Measurements from ENCODE around the gene PLCXD1.
A peak's percentile ranks its signal among the peaks of the same experiment; 100 is the strongest.
"Not testable (repeated sequence)": the region's sequence is repeated elsewhere in the genome, so short reads cannot be mapped to it uniquely, and the experiment has no call there.

Gene PLCXD1

DNA sequence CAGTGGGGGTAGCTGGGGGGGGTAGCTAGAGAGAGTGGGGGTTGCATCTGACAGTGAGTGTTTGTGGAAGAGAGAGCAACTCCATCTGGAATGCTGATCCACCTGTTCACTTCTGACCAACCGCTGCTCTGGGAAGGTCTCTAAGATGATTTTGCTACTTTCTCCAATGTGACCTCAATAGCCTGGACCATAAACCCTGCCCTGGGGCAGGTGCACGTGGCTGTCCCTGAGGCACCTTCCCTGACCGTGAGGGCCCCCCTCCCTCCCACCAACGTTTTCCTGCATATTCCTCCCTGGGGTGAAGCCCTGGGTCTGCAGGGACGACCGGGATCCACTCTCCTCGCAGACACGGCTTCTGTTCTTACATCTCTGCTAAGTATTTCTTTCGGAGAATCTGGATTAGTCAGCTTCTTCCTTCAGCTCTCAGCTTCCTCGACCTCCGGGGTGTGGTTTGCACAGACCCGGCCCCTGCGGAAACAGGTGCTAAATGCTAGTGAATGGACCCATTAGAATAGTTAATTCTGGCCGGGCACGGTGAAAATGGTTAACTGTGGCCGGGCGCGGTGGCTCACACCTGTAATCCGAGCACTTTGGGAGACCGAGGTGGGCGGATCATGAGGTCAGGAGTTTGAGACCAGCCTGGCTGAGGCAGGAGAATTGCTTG, 21.4 kb upstream of the PLCXD1 start:
- H3K4me3 ChIP-seq (ENCODE audit: control insufficient read depth, low read depth, low read length) = no peak overlapping the region
- no peak for DNase-seq (ENCODE audit: low read depth)
- no peak for TF ChIP-seq CTCF (conservative IDR thresholded peaks at IDR 0.05; ENCODE audit: control insufficient read depth, insufficient read depth, low read depth, low read length)

DNA sequence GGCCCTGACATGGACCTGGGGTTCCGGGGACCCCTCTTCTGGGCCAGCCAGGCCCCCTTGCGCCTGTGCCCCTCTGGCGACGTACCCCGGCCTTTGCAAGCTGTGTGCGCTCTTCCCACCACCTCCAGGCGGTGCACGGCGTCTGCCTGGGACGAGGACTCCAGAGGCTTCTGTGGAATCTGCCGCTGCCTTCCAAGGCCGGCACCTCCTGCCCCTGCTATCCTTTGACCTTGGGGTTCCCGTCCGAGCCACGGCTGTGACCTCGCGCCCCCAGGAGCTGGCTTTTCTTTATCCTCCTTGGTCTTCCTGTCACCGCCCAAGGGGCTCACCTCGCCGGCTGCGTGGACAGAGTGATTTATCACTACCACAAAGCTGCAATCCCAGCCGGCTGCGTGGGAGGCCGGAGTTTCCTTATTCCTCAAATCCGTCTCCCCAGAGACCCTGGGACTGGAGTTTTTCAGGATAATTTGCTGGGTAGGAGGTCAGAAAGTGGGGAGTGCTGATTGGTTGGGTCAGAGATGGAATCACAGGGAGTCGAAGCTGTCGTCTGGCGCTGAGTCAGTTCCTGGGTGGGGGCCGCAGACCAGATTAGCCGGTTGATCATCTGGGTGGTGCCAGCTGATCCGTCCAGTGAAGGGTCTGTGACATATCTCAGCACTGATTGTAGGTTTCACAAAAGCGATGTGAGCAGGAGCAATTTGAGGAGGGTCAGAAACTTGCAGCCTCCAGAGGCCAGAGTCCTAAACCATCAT, 19.8 kb upstream of the PLCXD1 start:
- no peak for TF ChIP-seq CTCF (conservative IDR thresholded peaks at IDR 0.05; ENCODE audit: control insufficient read depth, insufficient read depth, low read depth, low read length)
- no peak overlapping the region for H3K4me3 ChIP-seq (ENCODE audit: control insufficient read depth, low read depth, low read length)
- peak; percentile 86 for DNase-seq (ENCODE audit: low read depth)

GRCh38 chrX:261919-262352, 19.2 kb upstream of the PLCXD1 start:
- no peak for TF ChIP-seq CTCF (conservative IDR thresholded peaks at IDR 0.05; ENCODE audit: control insufficient read depth, insufficient read depth, low read depth, low read length)
- H3K4me3 ChIP-seq (ENCODE audit: control insufficient read depth, low read depth, low read length) = no peak overlapping the region
- DNase-seq (ENCODE audit: low read depth) = no peak

DNA sequence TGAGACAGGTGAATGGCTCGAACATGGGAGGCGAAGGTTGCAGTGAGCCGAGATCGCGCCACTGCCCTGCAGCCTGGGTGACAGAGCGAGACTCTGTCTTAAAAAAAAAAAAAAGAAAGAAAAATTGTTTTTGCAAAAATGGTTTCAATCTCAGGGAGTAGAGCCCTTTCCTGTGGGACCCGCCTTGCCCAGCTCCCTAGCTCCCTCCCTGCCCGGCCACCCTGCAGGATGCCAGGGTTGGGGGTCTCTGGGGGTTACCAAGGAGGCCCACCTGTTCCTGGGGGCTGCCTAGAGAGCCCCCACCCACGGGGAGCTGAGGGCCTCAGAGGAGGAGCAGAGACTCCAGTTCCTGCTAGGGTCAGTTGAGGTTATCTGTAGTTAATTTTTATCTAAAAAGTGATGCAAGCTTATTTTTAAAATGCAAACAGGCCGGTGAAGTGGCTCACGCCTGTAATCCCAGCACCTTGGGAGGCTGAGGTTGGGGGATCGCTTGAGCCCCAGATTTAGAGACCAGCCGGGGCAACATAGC, 18.7 kb upstream of the PLCXD1 start:
- no peak for TF ChIP-seq CTCF (conservative IDR thresholded peaks at IDR 0.05; ENCODE audit: control insufficient read depth, insufficient read depth, low read depth, low read length)
- DNase-seq (ENCODE audit: low read depth) = no peak
- no peak overlapping the region for H3K4me3 ChIP-seq (ENCODE audit: control insufficient read depth, low read depth, low read length)

DNA sequence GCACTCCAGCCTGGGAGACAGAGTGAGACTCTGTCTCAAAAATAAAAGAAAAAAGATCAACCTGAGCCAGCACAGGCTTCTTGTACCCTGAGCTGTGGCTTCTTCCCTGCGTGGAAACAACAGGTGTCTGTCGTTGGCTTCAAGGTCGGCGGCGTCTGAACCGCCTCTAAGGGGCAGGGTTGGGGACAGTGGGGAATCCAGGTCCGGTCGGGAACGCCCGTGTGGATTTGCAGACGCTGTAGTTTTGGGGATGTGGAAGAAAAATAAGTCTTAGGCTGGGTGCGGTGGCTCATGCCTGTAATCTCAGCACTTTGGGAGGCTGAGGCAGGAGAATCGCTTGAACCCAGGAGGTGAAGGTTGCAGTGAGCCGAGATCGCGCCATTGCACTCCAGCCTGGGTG, 17.2 kb upstream of the PLCXD1 start:
- not testable (repeated sequence) for DNase-seq (ENCODE audit: low read depth); H3K4me3 ChIP-seq (ENCODE audit: control insufficient read depth, low read depth, low read length)

DNA sequence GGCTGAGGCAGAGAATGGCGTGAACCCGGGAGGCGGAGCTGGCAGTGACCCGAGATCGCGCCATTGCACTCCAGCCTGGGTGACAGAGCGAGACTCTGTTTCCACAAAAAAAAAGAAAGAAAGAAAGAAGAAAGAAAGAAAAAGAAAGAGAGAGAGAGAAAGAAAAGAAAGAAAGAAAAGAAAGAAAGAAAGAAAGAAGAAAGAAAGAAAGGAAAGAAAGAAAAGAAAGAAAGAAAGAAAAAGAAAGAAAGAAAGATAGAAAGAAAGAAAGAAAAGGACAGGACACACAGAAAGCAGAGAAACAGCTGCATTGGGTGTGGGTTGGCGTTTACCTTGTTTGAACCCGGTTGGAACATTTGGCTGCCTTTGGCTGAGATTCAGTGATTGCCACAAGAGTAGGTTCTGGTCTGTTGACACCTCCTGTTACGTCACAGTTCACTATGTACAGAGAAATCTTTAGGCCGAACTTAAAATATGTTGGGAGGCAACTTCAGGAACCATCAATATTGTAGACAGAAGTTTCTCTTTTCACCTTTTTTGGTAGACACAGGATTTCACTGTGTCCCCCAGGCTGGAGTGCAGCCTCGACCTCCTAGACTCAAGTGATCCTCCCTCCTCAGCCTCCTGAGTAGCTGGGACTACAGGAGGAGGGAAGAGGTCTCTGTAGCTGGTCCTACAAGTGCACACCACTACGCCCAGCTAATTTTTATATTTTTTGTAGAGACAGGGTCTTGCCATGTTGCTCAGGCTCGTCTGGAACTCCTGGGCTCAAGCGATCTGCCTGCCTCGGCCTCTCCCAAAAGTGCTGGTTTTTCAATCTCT, 16.3 kb upstream of the PLCXD1 start:
- H3K4me3 ChIP-seq (ENCODE audit: control insufficient read depth, low read depth, low read length) = no peak overlapping the region
- TF ChIP-seq CTCF (conservative IDR thresholded peaks at IDR 0.05; ENCODE audit: control insufficient read depth, insufficient read depth, low read depth, low read length) = no peak
- peak; percentile 73 for DNase-seq (ENCODE audit: low read depth)

Data from fibroblast of mammary gland (primary cell).